GM11168 (cell line): ENCODE measurements around the gene CEL.

Source experiments
- in situ Hi-C: fragments of 300-500 bp; cut with MboI; formaldehyde crosslinking; loops from one replicate; pipeline ENCODE4 v1.12.0; 2022; ENCODE audit warnings: low sequenced_read_pairs; ENCODE audit not compliant: unreplicated experiment

CEL gene

DNA sequence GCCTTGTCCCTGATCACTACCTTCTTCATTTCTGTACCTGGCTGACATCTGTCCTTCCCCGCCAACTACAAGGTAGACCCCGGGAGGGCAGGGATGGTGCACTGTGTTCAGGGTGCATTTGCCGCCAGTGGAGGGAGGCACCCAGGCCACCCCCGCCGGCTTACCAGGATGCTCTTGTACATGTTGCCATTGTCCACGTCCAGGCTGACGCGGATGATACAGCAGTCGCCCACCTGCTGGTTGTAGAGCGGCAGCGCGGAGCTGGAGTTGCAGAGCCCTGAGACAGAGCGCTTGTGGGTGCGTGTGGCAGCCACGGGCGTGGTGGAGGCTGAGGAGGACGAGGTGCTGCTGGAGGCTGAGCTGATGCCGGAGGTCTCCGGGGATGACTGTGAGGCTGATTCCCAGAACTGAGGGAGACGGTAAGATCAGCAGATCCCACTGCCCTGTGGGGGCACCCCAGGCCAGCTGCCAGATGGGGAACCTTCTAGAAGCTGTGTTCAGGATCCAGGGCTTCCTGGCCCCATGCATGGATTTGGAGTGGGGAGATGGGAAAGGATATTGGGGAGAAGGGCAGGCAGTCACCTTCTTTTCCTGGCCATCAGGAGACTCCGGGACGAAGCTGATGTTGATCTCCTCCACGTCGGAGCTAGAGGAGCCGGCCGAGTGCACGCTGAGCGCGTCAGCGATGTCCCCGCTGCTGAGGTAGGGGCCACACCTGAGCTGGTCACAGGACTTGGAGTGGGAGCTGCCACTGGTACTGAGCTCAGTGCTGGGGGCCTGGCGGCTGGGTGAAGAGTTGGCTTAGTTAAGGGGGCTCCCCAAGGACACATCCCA is 39.8 kb downstream of the CEL start:
- in situ Hi-C loops = loop anchor here (5.0 kb wide), 1 partner anchor 41 kb away; no protein-coding TSS in a partner anchor

DNA sequence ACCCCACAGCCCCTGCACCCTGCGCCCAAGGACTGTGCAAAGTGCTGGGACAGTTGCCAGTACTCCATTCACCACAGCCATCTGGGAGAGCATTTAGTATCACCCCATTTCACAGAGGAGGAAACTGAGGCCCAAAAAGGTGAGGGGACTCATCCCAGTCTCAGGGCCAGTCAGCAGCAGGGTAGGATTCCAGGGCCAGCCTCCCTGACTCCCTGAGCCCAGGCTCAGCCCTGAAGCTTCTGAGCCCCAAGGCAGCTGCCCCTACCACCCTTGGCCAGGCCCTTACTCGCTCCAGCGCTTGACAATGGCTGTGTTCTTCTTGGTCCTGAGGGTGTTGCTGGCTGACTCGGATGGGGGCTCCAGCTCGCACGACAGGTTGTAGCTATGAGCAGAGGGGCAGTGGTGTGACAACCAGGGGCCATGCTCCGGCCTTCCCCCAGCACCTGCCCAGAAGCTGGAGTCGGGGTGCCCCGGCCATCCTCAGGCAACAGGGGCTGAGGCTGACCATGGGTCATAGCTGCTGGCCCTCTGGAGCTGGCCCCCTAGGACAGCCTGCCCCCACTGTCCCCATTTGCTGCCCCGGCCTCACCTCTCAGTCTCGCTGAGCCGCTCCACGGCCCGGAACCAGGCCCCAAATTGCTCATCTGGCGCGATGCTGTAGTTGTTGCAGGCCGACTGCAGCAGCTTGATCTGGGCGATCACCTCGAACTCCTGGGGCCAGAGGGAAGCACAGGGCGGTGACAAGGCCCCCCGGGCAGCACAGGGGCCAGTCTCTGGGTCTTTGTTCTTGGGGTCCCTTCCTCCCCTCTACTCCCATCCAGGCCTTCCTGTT is 40.6 kb downstream of the CEL start:
- in situ Hi-C loops = loop anchor here (5.0 kb wide), 1 partner anchor 40 kb away; no protein-coding TSS in a partner anchor

DNA sequence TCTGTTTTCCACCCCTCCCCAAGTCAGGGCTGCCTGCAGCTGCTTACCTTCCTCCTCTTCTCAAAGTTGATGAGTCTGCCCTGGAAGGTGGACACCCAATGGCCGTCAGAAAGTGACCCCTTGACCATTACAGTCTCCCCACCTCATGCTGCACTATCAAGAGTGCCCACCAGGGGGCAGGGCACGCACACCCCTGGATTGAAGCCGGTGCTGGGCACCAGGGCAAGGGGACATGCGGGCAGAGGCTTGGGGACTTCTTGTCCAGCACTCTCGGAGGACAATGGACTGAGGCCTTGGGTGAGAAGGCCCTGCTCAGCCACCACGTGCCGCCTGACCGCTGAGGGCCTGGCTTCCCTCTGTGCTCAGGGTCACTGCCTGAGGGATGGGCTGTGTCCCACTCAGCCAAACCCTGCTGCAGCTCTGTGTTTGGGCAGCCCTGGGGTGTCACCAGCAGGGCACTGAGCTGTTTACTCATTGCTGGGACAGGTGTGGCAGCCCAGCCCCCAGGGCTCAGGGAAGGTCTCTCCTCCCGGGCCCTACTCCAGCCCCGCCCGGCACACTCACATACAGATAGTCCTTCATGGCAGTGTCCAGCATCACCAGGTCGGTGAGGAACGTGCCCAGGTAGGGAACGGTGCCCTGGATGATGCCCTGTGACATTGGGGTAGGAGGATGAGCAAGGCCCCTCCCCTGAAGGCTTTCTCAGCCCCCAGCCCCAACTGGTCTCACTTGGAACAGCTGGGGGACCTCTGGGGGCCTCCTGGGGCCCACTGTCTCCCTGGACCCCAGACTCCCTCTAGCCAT is 41.6 kb downstream of the CEL start:
- in situ Hi-C loops = loop anchor here (5.0 kb wide), 1 partner anchor 39 kb away; no protein-coding TSS in a partner anchor

DNA sequence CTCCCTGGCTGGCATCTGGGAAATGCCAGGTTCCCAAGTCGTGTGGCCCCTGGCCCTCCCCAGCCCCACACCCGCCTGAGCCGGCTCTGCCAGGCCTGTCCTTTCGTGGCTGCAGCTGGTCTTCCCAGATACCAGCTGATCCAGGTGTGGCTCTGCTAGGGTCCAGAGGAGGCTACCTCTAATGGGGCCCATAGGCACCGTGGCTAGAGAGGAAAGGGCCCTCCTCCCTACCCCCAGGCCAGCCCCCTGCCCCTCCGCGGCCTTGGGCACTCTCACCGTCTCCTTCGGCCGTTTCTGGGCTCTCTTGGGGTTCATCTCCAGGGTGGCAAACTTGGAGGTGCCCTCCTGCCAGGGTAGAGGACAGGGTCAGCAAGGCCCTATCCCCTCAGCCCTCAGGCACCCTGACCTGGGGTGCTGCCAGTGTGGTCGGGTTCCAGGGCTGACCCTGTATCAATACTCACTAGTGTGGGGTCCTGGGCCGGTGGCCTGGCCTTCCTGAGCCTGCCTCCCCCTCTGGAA is 42.3 kb downstream of the CEL start:
- in situ Hi-C loops = loop anchor here (5.0 kb wide), 1 partner anchor 38 kb away; no protein-coding TSS in a partner anchor

DNA sequence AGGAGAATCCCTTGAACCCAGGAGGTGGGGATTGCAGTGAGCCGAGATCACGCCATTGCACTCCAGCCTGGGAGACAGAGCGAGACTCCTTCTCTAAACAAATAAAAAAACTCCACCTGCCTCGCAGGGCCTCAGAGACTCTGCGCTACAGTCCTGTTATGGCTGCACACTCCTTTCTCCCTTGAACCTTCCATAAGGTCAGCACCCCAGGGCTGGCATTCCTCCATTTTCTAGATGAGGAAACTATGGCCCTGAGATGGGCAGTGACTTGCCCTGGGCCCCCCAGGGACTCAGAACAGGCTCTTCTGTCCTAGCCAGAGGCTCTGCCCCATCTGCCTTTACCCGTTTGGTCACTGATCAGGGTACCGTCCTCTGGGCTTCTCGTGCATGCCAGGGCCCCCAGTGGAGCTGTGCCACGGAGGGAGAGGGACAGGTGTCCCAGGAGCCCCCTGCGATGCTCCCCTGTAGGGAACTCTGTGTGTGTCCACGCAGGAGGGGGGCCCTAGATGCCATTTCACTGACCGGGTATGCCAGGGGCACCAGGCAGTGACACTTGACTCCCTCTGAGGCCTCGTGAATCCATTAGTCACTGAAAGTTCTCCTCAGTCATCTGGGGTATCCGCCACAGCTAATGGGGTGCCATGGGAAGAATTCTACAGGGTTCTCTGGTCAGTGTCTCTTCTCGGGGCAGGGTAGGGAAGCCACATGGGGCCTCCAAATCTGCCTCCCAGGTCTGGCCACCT is 43.1 kb downstream of the CEL start:
- in situ Hi-C loops = loop anchor here (5.0 kb wide), 1 partner anchor 37 kb away; no protein-coding TSS in a partner anchor

DNA sequence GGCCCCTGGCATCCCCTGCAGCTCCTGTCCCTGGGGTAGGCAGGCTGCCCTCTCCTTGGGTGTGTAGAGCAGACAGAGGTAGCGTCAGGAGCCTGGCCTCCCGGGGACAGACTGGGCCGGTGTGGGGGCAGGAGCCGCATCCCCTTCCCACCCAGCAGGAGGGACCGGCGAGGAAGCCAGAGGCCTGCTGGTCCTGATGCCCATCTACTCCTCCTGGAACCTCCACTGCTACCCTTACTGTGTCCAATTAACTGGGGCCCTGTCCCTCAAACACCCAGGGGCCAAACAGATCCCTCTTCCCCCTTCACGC is 43.6 kb downstream of the CEL start:
- in situ Hi-C loops = no loop called here

DNA sequence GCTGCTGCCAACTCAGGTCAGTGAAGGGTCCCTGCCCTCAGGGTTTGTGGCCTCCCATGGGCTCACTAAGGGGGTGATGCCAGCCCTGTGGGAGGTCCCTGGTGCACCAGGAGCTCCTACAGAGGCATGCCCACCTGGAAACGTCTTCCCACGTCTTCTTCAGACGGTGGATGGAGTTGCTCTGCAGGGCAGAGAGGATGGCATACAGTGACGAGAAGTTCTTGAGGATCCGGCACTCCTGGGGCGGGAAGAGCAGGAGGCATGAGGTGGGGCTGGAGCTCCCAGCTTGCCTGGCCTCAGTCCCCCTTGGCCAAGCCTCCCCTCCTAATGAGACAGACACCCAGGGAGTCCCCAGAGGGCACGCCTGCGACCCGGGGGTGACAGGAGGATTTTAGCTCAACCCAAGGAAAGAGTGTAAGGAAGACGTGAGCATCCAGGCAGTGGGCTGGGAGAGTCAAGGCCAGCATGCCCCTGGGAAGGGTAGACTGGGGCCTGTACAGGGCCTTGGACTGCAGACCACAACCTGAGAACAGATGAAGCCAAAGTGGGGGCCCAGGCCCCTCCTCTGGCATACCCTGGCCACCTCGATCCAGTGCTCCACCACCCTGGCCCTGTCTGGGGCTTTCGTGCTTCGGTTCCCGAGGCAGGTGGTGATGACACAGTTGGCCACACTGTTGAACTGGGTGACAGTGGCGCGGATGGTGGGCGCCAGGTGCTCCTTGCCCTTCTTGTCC is 44.9 kb downstream of the CEL start:
- in situ Hi-C loops = no loop called here

DNA sequence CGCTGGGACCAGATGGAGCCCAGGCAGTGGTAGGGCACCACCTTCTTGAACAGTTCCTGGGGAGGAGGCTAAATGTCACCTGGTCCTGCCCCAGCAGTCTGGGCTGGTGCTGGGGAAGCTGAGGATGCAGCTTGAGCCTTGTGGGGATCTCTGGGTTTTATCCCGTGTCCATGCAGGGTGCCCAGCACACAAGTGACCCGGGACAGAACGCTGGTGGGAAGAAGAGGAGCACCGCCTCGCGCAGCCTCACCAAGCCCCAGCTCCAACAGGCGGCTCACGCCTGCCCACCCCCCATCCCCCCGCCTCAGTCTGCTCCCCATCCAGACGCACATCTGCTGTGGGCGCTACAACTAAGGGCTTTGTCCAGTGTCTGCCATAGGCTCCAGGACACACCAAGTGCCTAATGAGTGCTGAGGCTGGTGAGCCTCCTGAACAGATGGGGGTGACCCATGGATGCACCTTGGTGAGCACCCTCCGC is 45.5 kb downstream of the CEL start:
- in situ Hi-C loops = no loop called here

DNA sequence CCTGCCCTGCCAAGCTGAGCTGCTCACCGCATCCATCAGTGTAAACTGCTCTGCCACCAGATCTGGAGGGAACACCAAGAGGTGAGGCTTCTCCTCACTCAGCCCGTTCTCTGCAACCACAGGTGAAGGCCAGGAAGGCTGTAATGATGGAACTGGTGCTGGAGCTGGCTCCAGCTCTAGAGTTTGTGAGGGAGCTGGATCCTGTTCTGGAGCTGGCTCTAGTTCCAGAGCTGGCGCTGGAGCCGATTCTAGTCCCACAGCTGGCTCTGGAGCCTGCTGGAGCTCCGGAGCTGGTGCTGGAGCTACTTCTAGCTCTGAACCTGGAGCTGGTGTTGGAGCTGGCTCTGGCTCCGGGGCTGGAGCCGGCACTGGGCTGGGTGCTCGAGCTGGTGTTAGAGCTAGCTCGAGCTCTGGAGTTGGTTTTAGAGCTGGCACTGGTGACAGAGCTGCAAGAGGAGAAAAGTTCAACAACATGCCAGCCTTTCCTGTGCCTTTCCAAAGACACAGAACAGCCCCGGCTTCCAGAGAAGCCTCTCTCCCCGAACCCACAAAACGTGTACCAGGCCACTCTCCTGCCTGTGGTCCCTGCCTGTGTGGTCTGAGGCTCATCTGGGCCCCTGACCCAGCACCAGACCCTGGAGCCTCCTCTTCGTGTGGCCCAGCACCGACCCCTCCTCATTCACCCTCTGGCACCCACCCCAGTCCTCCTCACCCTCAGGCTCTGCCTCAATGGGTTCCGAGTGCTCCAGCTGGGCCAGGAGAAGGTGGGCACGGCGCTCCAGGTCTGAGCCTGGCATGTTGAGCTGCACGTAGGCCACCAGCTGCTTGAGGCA is 46.4 kb downstream of the CEL start:
- in situ Hi-C loops = no loop called here

DNA sequence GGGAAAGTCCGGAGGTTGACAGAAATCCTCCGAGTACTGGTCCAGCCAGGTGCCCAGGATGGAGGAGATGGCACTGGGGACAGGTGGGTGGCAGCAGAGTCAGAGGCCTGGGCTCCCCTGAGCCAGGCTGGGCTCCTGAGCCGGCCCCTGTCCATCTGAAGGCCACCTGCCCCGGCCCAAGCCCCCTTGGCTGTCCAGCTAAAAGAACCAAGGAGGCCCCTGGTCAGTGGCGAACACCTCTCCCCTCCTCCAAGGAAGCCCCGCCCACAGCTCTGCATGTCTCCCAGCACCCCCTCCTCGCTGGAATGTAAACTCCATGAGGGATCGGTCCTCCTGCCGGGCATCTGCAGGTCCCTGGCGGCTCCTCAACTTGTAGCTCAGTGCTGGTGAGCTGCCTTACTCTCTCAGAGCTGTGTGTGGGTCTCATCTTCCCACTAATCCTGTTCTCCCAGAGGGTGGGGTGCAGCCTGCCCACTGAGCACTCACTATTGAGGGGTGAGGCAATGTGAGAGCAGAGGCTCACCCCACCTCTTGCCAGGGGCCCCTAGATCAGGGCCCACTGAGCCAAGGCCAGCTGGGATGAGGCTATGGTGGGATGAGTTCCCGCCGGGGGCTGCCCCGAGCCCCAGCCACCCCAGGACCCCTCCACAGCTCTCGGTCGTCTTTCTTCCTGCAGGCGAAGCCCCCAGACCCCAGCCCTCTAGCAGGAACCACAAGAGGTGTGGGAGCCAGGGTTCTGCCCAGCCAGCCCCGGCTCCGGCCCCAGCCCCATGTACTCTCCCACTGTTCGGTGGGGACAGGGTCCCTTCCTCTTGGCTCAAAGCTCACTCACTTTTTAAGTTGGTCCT is 47.2 kb downstream of the CEL start:
- in situ Hi-C loops = no loop called here

DNA sequence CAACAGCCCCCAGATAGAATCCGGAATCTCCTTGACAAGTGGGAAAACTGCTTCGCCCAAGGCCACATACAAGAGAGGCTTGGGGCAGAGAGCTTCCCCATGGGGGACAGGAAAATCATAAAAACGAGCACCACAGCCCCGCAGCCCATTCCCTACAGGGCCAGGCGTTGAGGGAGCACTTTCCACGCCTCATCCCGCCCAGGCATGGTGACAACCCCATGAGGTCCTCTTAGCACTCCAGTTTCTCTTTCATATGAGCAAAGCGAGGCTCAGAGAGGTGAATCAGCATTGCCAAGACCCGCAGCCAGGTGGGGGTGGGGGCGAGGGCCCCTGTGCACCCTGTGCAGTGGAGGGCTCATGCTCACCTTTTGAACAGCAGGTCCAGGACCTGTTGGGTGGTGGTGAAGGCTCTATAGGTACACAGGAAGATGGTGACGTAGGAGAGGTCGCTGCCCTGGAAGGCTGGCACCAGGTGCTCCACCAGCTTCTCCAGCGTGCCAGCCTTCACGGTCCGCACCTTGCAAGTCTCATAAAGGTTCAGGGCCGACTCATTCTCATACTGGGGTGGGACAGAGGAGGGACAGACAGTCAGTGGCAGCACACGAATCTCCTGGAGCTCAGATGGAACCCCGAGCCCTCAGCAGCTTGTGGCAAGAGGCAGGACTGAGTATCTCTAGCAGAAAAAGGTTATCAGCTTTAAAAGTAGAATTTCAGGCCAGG is 48.3 kb downstream of the CEL start:
- in situ Hi-C loops = no loop called here

DNA sequence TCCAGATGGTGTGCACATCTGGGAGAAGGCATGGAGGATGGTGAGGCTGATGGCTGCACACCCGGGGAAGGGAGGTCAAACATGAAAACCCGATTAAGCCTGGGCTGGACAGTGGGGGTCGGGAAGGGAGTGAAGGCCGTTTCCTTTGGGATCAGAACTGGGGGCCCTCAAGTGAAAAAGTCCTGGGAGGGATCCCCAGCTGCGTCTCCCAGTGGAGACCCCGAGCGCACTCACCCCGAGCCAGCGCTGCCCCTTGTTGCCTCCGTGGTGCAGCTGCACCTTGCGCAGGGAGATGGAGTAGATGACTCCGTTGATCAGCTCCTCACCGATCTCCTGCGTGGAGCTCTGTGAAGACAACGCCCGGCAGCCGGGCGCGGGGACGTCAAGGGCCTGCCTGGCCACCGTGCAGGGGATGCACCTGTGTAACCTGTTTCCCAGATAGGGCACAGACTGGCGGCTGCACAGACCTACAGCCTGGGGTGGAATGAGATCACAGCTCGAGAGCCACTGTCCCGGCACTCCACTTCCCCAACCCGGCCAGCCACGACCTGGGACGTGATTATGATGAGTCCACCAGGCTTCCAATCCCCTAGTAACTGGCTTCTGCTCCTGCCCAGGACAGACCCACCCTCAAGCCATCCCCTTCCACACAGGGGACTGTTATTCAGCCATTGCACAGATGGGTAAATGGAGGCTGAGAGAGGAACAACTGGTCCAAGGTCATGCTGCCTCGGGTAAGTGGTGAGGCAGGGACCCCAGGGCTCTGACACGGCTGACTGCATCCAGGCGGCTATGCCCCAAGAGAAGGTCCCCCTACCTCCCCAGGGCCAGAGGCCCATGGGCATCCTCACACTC is 50.3 kb downstream of the CEL start:
- in situ Hi-C loops = no loop called here

DNA sequence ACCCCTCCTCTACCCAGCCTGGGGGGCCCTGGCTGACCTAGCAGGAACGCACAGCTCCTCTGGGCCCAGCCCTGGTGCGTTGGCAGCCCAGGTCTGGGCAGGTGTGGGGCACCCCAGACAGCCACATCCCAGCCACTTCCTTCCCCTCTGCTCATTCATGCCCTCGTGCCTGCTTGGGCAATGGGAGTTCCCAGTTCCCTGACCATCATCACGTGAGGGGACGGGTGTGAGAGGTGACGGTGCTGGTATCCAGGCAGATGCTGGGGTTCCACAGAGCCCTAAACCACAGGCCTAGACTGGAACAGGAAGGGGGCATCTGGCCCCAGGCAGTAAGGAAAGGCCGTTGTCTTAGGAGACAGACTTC is 50.9 kb downstream of the CEL start:
- in situ Hi-C loops = no loop called here

DNA sequence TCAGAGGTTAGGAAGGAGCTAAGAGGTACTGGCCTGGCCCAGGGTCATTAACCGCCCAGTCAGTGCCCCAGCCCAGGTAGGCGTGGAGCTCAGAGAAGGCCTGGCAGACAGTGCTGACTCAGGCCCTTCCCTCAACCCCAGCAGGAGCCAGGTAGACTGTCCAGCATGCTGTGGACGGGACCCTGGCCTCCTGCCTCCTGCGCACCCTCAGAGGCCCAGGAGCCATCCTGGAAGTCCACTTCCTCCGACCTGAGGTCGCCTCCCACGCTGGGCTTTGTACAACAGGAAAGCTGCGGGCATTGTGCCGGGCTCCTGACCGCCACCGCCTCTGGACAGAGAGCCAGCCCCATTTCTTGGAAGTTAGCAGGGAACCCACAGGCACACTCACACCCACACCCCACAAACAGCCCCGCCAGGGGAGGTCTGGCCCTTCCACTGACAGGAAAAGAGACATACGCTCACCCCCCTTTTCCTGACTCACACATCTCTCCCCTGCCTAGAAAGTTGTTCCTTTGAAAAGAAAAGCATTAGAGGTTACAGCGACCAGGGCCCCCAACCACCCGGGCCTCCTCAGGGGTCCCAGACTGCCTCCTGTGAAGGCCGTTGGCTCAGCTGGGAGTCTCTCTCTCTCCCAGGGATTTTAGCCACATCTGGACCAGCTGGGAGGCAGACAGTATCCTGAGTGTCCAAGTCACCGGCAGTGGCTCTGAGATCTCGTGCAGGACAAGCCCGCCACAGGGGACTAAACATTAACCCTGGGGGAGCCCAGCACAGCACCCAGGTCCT is 51.6 kb downstream of the CEL start:
- in situ Hi-C loops = no loop called here
